Dedifferentiated amniotic fluid mesenchymal stem cell (primary cell): ENCODE data around the gene PSMD2.
"Not testable (repeated sequence)": the region's sequence is repeated elsewhere in the genome, so short reads cannot be mapped to it uniquely, and the experiment has no call there.

Experiments used
- DNase-seq: peaks from one replicate; pipeline ENCODE4 v3.0.0-alpha.2; 2016; ENCODE audit errors: extremely low spot score

Gene PSMD2

DNA sequence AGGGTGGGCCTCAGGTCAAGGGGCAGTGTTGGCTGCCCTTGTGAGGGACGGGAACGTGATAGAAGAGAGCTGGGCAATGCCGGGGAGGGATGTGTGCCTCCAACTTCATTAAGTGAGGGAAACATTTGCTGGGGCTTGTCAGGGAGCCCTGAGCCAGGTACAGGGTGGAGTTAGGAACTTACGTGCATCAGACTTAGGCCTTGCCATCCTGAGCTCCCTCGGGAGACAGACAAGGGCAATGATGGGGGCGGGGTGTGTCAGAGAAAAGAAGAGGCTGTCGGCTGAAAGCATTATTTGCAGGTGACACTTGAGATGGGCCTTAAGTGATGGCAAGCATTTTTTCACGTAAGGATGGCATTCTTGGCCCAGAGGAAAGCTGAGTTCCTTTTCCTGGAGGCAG lies 40.0 kb downstream of the PSMD2 start:
- no peak for DNase-seq

DNA sequence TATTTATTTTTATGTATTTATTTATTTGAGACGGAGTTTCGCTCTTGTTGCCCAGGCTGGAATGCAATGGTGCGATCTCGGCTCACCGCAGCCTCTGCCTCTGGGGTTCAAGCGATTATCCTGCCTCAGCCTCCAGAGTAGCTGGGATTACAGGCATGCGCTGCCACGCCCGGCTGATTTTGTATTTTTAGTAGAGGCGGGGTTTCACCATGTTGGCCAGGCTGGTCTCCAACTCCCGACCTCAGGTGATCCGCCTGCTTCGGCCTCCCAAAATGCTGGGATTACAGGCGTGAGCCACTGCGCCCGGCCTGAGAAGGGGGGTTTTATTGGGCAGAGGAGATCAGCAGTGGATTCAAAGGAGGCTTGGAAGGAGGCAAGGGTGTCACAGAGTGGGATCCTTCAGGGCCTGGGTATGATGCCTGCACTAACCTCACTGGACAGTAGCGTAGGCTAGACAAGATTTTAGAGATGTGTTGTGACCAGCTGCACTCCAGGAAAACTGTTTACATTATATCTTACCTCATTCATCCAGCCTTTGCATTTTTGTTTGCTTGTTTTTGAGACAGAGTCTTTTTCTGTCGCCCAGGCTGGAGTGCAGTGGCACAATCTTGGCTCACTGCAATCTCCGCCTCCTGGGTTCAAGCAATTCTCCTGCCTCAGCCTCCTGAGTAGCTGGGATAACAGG lies 40.6 kb downstream of the PSMD2 start:
- DNase-seq = not testable (repeated sequence)

DNA sequence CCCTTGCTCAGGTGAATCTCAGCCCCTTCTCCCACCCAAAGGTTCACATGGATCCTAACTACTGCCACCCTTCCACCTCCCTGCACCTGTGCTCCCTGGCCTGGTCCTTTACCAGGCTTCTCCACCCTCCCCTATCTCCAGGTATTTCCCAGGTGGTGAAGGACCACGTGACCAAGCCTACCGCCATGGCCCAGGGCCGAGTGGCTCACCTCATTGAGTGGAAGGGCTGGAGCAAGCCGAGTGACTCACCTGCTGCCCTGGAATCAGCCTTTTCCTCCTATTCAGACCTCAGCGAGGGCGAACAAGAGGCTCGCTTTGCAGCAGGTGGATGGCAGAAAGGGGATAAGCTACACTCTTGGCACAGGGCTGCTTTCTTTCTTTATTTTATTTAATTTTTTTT lies 42.9 kb downstream of the PSMD2 start:
- no peak for DNase-seq

DNA sequence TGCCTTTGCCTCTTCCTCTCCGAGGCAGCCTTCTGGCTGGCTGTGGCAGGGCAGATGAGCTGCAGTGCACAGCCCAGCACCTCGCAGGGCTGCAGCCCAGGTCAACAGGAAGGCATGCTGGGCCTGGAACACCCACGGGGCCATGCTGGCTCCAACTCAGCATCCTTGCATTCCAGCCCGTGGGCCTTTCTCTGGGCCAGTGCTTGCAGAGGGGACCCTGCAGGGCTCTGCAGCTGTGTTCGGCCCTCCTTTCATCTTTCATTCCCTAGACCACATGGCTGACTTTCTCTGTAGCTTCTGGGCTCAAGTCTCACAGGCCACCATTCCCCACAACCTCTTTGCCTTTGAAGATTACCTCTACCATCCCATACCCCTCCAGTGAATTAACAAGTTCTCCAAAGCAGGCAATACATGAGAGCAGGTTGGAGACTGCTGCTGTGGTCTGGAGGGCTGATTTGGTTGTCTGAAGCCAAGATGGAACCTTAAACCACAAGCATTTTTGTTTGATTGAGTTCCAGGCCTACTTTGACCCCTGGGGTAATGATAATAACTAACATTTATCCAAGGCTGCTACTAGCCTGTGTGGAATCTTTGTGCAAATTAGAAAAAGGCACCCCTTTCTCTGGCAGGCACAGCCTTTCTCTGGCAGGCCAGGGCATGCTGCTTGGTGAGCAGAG lies 44.3 kb downstream of the PSMD2 start:
- no peak for DNase-seq

- no peak for DNase-seq
Measured at GRCh38 chr3:184344579-184345316, 45.7 kb downstream of the PSMD2 start.

- DNase-seq = peak; percentile 54
Measured at GRCh38 chr3:184345317-184346144, 46.5 kb downstream of the PSMD2 start.

DNA sequence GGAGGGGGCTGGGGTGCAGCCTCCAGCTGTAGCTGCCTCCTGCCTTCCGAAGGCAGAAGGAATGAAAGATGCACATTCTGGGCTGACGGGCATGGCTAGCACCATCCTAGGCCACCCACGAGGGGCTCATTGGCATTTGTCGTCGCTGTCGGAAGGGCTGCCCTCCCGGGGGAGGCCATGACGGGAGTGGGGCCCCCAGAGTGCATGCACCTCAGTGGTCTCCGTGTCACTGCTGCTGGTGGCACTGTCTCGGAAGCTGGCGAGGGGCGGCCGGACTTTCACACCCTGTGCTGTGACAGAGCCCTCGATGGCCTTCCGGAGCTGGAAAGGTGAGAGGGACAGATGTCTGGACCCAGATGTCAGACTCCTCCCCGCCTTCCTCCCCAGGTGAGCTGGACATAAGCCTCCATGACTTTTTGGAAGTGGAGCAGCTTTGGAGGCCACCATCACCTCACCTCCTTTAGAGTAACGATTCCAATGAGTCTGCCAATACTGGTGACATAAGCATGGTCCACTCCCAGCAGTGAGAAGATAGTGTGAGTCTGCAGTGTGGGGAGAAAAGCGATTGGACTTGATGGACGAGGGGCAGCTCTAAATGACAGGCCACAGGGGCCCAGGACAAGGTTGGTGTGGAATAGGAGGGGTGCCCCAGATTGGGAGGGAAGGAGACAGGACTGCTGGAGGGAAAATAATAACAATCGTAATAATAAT lies 47.6 kb downstream of the PSMD2 start:
- no peak for DNase-seq

DNA sequence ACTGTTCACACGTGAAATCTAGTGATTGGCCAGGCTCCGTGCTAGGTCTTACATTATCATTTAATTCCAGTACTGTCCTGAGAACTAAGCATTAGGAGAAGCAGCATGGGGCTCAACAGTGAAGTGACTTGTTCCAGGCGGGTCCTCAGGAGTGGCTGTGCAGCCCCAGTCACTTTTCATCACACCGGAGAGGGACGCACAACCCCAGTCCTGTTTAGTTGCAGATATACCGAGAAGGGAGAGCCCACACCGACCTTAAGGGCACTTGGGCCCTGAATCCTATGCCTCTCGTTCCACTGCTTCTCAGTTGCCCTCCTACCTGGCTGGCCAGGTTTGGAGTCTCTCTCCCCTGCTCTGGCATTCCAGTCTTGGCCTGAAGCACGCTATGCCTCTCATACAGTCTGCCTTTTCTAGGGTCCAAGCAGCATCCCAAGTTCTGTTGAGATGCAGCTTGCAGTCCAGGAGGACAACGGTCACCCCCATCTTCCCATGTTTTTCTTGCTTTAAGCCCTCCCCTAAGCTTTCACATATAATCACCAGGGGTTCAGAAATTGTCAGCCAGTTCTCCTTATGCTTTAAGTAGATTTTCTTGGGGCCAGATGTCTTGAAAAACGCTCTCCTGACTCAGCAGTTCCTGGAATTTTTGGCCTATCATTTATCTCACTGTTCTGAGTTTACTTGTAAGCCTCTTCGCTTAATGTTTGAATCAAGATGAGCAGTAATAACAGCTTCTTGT lies 48.4 kb downstream of the PSMD2 start:
- DNase-seq = no peak

- no peak for DNase-seq
Measured at GRCh38 chr3:184348057-184348382, 49.0 kb downstream of the PSMD2 start.

DNA sequence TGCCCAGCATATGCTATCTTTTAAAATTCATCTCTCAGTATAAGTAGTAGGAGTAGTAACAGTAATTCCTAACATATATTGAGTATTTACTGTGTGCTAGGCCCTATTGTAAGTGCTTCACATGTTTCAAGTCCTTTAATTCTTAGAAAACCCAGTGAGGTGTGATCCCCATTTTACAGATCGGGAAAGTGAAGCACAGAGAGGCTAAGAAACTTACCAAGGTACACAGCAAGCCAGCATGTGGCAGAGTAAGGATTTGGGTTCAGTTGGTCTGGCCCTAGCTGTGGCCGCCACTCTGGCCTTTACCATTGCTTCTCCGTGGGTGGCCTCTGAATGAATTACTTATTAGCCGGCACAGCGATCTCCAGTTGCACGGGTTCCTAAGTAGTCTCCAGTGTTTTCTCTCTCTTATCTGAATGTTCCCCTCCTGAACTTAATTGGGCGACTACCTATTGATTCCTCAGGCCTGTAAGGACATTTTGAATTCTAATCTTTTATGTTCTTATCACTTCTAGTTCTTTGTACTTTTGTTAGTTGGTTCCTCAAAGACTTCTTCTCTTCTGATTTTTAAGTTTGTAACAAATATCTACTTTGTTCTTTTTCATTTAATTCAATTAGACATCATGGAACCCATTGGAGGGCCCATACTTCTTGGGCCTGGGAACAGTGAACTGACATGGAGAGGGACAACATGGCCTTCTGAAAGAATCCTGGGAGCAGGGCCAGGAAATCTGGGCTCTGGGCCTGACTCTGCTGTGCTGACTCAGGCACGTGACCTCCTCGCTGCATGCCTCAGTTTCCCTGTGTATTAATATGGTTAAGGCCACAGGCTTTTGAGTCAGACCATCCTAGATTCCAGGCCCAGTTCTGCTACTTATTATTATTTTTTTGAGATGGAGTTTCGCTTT lies 50.8 kb downstream of the PSMD2 start:
- DNase-seq = no peak

GRCh38 chr3:184350618-184351017 lies 51.6 kb downstream of the PSMD2 start:
- no peak for DNase-seq

GRCh38 chr3:184351511-184352148 lies 52.6 kb downstream of the PSMD2 start:
- no peak for DNase-seq

DNA sequence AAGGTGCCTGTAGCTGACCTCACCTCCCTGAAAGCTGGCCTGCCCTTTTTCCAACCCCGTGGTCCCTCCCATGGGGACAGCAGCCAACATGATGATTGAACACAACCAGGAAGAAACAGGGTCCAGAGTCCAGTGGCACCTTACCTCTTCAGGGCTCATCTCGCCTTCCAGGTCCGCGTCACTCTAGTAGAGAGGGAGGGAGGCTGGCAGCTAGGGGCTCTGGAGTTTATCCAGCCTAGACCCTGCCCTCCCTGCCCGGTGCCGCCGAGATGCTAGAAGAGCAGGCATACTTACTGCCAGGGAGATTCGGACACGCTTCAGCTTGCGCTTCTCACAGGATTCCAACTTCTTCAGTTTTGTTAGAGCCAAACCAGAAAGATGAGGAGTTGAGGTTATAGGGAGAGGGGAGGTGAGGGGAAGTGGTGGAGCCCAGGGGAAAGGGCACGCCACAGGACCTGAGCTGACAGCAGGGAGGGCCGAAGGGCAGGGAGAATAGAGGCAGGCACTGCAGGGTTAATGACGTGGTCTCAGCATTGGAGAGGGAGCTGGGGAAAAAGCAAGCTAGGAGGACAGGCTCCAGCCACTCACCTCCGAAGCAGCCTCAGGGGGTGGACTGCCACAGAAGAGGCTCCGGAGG lies 53.2 kb downstream of the PSMD2 start:
- no peak for DNase-seq

DNA sequence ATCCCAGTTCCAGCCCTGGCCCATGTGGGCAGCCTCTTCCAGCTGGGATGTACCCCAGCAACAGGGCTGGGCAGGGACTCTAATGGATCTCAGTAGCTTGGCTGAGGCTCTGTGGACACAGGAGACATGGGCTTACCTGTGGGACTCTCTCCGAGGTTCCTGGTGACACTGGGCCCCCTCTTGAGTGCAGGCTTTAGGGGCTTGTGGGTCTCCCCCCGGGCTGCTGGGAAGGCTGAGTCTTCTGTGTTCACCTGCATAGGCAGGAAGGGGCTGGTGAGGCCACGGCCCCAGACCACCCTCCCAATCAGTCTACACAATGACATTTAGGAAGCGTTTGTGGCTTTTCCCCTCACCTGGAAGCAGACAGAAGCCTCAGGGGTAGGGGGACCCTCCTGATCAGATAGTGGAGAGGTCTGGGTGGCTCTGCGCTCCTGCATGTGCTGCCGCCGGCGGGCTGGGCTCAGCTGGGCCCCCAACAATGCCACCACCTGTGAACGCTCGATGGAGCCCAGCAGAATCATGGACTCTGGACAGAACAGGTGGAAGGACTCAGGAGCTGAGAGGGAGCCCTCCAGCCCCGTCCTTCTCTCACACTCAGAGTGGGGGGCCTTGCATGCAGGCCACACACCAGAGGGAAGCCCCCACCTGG lies 54.0 kb downstream of the PSMD2 start:
- DNase-seq = no peak

- DNase-seq = no peak
Measured at GRCh38 chr3:184353546-184353941, 54.5 kb downstream of the PSMD2 start.

DNA sequence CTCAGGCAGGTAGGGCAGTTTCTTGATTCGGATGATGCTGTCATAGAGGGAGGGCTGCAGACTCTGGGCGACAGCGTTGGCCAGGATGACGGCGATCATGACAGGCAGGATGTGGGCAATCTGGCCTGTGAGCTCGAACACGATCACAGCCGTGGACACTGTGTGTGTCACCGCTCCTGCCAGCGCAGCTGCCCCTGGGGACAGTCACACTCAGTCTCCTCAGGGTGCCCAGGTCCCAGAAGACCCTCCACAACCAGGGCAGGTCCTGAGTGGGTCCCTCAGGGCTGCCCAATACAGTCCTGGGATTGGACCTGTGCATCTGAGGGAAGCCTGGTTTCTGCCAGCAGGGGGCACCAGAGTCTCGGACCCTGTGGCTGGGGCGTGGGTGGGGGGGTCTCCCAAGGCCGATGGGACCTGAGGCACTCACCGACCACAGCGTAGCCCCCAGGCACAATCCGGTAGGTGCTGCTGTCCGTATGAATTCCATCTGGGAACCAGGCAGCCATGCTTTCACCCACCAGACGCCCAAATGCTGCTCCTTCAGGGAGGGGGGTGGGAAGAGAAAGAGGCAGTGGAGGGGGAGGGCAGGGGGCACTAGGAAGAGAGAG lies 55.2 kb downstream of the PSMD2 start:
- DNase-seq = no peak

DNA sequence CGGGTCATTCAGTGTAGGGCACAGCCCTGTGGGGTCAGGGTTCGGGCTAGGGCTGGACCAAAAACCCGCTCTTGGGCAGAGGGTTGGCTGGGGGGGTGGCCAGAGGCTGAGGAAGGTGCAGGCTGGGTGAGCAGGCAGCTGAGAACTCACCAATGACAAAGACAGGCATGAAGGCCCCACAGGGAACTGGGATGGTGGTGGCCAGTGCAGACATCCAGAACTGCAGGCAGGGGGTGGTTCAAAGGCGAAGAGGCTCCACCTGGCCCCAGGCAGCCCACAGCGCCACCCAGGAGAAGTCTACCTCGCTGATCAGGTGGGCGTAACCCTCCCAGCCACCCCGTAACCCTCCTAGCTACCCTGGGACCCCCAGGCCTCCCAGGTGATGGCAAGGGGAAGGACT lies 55.7 kb downstream of the PSMD2 start:
- no peak for DNase-seq
